GM12873 (cell line): Measurements from ENCODE around the gene CAST.

ENCODE experiments used
- TF ChIP-seq, protein P1 (sequence below): IDR thresholded peaks from 2 replicates; pipeline ENCODE4 v1.5.1; 2012; ENCODE audit warnings: low read depth, mild to moderate bottlenecking, moderate library complexity, low read length, control low read depth; ENCODE audit not compliant: insufficient read depth; ENCODE audit errors: missing control alignments

CAST gene

DNA sequence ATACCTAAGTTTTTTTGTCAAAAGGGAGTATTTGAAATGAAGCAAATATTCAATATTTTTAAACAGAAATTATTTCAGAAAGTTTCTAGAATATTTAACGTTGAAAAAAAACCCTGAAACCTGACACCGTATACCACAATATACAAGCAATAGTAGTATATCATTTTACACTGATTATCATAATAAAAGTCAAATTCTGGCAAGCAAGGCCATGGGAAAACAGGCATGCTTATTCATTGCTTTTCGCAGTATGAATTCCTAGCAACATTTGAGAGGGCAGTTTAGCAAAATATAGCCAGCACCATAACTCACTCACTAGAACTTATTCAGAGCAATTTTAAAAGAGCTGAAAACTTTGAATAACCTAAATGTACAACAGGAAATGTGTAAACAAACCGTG is 99.4 kb downstream of the CAST start:
- TF ChIP-seq, protein P1, sequence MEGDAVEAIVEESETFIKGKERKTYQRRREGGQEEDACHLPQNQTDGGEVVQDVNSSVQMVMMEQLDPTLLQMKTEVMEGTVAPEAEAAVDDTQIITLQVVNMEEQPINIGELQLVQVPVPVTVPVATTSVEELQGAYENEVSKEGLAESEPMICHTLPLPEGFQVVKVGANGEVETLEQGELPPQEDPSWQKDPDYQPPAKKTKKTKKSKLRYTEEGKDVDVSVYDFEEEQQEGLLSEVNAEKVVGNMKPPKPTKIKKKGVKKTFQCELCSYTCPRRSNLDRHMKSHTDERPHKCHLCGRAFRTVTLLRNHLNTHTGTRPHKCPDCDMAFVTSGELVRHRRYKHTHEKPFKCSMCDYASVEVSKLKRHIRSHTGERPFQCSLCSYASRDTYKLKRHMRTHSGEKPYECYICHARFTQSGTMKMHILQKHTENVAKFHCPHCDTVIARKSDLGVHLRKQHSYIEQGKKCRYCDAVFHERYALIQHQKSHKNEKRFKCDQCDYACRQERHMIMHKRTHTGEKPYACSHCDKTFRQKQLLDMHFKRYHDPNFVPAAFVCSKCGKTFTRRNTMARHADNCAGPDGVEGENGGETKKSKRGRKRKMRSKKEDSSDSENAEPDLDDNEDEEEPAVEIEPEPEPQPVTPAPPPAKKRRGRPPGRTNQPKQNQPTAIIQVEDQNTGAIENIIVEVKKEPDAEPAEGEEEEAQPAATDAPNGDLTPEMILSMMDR: no peak

DNA sequence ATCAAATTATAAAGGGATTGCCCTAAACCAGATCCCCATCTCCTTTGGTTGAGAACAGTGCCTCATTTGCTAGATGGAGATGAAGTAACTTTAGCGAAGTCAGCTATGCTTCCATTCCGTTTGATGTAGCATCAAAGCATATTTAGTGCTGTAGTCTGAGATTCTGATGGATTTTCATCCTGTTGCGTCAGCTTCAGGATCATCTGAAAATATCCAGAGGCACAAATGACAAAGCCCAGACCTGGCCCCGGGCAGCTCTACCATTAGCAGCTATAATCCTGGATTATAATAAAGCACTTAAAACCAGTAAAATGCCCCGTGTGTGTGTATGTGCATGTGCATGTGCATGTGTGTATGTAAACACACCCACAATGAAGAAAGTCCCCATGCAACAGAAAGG is 100.8 kb downstream of the CAST start:
- TF ChIP-seq, protein P1: no peak

DNA sequence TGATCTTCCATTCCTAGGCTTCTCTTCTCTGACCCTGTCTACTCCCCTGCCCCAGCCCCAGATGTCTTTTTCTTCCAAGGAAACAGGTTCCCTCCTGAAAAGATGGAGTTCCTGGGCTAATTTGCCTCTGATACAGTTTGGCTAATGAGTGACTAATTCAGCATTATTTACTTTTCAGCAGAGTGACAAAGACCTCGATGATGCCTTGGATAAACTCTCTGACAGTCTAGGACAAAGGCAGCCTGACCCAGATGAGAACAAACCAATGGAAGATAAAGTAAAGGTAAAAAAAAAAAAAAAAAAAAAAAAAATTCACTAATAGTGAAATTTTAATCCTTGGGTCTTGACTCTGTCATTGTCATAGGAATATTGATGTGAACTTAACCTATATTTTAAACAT is 102.9 kb downstream of the CAST start:
- TF ChIP-seq, protein P1: no peak

DNA sequence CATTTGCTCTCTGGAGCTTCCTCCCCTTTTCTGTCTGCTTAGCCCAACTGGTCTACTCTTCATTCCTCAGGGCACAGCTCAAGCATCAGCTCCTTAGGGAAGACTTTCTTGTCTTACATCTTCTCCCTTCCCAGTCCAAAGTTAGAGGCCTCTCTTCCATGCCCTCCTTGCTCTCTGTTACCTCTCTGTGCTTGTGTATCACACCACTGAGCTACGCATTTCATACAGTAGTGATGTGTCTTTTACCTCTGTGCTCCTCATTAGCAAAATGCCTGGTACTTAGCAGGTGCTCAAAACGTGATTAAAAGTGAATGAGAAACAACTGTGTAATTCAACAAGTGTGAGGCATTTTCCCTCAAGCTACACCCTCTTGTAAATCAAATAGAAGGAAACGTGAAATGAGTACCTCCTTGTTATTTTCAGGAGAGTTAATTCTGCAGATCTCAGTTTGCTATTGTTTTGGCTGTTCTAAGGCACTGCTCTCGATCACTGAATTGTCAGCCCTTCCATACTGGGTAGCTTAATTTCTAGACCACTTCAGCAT is 106.6 kb downstream of the CAST start:
- TF ChIP-seq, protein P1: no peak

DNA sequence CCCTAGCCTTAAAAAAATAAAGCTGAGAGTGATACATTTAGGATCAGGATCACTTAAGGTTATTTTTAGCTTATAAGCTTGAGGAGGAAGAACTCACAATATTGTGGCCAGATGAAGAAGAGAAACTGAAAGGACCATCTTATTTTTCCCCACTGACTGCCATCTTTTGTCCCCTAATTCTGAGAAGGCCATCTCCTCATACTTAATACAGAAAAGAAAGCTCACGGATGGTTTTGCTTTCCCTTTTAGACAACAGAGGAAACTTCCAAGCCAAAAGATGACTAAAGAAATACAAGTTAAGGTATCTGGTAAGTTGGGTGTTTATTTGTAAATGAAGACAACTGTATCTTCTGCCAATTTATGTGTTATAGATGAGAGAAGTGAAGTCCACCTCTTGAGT is 109.2 kb downstream of the CAST start:
- TF ChIP-seq, protein P1: no peak

DNA sequence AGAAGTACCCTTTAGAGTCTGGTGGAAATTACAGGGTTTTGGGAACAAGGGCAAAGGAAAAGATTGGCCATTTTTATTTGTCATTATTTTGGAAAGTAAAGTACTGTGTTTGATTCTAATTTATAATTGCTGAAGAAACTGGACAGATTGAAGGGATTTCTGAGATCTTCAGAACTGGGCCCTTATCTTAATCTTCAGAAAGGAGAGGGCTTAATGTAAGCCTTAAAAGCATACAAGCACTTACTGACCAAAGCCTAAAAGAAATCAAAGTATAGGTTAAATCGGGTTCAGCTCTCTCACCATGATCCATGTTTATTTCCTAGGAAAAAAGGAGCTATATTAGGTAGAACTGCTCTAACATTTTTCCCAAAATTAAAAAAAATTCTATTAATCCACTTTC is 109.9 kb downstream of the CAST start:
- TF ChIP-seq, protein P1: no peak

DNA sequence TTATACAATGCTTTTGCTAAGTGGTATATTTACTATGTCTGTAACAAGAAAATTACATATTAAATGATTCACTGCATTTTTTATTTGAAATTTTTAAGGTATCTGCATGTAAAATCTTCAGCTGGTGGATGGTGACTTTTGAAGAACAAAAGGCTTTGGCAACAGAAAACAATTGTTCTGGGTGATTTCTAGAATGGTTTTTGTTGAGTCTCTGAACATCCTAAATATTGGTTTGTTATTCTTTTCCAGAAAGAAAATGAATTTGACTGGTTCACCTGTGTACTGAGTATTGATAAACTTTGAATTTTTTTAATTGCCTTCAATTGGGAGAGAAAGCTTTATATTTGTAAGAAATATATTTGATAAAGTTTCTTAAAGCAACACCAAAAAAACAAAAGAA is 110.4 kb downstream of the CAST start:
- TF ChIP-seq, protein P1: no peak
